ENCODE results near the gene GCK.
"Not testable (repeated sequence)": the region's sequence is repeated elsewhere in the genome, so short reads cannot be mapped to it uniquely, and the experiment has no call there.

GCK gene

GRCh38 chr7:44176486-44176885 is 12.8 kb downstream of the GCK start:
- no peak for DNase-seq

- no peak for DNase-seq
These were observed 13.5 kb downstream of the GCK start for GRCh38 chr7:44175730-44176129.

DNA sequence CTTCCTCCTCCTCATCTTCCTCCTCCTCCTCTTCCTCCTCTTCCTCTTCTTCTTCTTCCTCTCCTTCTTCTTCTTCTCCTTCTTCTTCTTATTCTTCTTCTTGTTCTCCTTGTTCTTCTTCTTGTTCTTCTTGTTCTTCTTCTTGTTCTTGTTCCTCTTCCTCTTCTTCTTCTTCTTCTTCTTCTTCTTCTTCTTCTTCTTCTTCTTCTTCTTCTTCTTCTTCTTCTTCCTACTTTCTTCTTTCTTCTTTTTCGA is 14.6 kb downstream of the GCK start:
- DNase-seq, result not testable (repeated sequence)

DNA sequence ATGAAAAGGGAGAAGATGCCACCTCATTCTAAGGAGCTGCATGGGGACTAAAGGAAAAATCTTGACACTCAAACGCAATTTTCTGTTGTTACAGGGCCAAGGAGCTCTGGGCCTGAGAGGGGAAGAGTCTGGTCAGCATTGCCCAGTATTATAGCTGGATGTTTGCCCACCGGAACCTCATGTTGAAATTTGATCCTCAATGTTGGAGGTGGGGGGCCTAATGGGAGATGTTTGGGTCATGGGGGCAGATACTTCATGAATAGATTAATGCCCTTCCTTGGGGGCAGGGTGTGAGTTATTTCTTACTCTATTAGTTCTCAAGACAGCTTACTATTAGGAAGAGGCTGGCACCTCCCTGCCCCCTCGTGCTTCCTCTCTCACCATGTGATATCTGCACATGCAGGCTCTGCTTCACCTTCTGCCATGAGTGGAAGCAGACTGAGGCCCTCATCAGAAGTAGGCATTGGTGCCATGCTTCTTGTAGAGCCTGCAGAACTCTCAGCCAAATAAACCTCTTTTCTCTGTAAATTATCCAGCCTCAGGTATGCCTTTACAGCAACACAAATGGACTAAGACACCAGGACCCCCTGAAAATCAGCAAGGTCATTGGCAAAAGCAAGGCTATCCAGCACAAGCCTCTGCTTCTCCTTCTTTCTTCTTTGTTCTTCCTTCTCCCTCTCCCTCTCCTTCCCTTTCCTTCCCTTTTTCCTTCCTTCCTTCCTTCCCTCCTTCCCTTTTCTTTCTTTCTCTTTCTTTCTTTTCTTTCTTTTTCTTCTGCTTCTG is 15.1 kb downstream of the GCK start:
- DNase-seq, result no peak

DNA sequence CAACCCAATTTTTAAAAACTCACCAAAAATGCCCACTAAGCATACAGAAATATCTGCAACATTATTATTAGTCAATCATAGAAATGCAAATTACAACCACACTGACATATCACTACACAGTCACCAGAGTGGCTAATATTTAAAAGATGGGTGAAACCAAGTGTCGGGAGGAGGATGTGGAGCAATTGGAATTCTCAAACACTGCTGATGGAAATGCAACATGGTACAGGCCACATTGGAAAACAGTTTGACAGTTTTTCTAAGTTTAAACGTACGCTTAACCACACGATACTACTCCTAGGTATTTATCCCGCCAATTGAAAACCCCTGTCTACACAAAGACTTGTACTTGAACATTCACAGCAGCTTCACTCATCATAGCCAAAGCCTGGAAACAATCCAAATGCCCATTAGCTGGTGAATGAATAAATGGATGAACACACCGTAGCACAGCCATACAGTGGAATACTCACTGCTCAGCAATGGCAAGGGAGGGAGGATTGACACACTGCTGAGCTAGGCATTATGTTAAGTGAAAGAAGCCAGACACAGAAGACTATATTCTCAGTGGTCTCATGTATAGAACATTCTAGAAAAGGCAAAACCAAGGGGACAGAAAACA is 16.3 kb downstream of the GCK start:
- DNase-seq, result no peak

DNA sequence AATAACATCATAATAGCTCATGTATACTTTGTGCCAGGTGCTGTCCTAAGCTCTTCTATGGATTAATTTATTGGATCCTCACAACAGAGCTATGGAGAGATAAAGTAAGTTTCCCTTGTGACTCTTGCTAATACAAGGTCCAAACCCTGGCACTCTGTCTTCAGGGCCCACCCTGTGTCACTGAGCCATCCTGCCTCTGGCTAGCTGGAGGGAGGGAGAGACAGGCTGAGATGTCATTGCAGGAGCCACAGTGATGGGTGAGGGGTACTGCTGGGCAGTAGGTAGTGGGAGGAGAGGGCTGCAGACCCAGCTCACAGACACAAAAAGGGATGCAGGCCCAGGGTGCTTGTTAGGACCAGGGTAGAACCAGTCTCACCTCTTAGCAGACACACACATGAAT is 16.9 kb downstream of the GCK start:
- DNase-seq, result no peak

DNA sequence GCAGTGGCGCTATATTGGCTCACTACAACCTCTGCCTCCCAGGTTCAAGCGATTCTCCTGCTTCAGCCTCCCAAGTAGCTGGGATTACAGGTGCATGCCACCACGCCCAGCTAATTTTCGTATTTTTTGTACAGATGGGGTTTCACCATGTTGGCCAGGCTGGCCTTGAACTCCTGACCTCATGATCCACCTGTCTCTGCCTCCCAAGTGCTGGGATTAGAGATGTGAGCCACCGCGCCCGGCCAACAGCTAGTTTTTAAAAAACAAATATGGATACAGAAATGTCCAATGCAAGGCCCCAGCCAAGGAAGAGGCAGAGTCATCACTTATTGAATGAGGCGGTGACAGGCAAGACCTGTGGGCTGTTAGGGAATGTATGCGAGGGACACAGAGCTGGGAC is 17.3 kb downstream of the GCK start:
- DNase-seq, result not testable (repeated sequence)

DNA sequence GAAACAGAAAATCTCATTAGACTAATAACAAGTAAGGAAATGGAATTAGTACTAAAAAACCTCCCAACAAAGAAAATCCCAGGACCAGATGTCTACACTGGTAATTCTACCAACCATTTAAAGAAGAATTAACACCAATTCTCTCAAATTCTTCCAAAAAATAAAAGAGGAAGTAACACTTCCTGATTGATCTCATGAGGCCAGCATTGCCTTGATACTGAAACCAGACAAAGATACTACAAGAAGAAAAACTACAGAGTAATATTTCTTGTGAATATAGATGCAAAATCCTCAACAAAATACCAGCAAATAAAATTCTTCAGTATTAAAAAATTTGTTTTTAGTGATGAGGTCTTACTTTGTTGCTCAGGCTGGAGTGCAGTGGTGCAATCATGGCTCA is 21.3 kb downstream of the GCK start:
- DNase-seq, result no peak

DNA sequence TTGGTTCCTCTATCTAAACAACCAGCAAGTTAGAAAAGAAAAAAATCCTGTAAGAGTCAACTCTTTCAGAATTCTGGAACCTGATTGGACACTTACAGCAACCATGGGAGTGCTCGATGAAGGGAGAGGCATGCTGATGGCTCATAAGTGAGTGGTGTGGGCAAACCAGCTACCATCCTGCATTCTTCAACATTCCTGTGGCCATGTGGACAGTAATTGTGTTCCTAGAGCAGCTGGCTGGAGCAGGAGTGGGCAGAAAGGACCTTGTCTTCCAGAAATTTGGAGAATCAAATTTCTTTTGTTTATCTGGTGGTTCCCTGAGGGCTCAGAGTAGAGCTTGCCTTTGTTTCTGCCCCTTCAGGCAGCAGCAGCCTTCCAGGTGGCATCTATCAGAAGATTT is 25.6 kb downstream of the GCK start:
- no peak for DNase-seq

DNA sequence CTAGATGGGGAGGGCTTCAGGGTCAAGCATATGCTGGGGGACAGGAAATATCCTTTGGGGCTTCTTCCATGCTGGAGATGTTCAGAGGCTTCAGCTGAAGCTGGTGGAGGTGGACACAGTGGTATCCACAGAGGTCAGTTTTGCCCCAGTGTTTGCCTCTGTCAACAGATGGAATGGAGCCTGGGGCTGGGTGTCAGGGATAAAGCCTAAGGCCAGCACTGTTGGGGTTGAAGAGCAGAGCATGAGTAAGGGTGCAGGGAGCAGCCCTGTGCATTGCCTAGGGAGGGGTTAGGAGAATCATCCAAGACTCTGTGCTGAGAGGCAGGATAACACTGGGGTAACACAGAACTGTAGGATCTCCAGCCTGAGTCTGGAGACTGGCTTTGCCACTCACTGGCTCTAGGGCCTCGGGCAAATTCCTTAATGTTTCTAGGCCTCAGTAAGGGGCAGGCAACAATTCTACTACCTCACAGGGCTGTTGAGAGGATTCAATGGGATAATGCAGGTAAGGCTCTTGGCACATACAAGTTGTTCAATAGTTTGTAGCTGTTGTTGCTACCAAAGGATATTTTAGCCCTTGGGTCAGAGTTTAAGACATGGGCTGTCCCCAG is 26.3 kb downstream of the GCK start:
- no peak for DNase-seq

DNA sequence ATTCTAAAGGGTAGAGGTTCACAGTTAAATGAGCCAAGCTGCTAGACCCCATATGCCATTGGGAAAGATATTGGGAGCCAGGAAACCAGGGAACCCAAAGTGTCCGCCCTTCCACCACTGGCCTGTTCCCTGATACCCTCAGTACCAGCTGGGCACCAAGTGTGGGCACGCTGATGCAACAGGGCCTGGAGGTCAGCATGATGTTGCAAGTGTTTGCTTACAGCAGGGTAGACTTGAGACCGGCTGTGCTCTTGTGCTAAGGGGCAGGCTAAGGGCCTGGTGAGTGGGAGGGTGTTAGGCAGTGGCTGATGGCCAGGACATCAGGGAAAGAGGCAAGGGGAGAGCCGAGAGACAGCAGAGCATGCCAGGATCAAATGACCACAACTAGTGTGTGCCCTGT is 27.1 kb downstream of the GCK start:
- DNase-seq, result no peak

- DNase-seq, result no peak
These were observed 27.9 kb downstream of the GCK start for GRCh38 chr7:44161371-44161770.

GRCh38 chr7:44159824-44160630 is 29.2 kb downstream of the GCK start:
- no peak for DNase-seq

GRCh38 chr7:44158873-44159631 is 30.2 kb downstream of the GCK start:
- DNase-seq, result no peak

DNA sequence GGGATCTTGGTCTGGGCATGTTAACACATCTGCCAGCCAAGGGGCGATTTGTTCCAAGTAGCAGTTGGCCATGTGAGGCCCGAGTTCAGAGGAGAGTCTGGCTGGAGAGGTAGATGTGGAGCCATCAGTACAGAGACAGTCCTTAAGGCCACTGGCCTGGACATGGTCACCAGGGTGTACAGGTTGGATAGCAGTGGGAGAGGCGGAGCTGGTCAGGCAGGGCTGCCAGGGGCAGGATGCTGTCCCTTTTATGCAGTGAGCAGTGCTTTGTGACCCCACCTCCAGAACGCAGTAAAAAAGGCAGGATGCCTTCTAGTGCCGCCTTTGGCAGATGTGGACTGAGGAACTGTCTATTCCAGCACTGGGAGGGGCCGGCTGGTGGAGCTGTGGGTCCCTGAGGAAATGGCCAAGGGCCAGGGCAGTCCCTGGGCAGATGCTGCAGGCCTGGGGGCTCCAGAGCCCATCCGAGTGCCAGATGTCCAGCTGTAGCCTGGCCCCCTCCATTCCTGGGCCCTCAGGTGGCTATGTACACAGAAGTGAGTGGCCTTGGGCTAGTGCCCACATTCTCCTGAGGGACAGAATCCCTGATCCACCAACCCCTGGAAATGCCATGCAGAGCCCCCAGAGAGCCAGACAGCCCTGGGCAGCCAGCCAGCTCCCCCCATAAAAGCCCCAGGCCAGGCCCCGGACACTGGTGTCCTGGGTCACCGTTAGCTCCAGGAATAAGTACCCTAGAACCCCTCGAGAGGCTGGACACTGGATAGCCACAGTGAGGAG is 31.0 kb downstream of the GCK start:
- no peak for DNase-seq

GRCh38 chr7:44157116-44158080 is 31.8 kb downstream of the GCK start:
- DNase-seq, result no peak

DNA sequence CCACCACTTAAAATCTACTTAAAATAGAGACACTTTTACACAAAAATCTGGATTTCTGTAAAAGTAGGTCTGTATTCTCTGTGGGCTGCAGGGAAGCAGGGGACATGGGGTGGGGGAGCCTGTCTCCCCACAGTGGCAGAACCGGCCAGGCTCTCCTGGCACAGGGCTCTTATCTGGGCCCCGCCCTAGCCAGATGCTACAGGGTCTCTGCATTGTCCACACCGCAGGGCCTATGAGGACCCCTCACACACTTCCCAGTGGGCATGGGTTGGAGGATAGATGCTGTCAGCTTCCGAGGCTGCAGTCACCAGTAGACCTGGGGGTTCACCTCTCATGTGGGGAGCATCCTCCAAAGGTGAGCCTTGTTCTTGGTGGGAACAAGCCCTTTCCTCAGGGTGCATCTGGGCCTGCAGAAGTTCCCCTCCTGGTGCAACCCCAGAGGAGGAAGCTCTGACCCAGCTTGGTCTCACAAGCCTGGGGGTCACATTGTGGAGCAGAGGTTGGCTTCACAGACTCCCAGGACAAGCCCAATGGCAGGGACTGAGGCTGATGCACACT is 32.7 kb downstream of the GCK start:
- no peak for DNase-seq

GRCh38 chr7:44155191-44156185 is 33.8 kb downstream of the GCK start:
- no peak for DNase-seq

- DNase-seq, result no peak
These were observed 34.5 kb downstream of the GCK start for GRCh38 chr7:44154703-44155102.

All from SHP77 treated with DMSO at 0.1 percent for 48 hours (cell line).